Calu3 (cell line): ENCODE data around the gene AGER. TPM values are rescaled to one million over a fixed set of nuclear protein-coding genes. Genes with fewer than 3 reads are reported as not detected.
"Not testable (repeated sequence)": the region's sequence is repeated elsewhere in the genome, so short reads cannot be mapped to it uniquely, and the experiment has no call there.

Source experiments
- BruUV-seq: library from RNA; stranded (reverse); fragments of 400-500 nt; replicated peaks from 2 replicates; lab custom pipeline; 2021; lab: Mats Ljungman, UMichigan
- CTCF ChIA-PET: fragments of 300-600 bp; sonication (Branson Sonifier 250); formaldehyde crosslinking; loops from one replicate; lab custom pipeline; 2022; ENCODE audit warnings: antibody characterized with exemption; lab: Charles Lee
- DNase-seq: peaks from one replicate; pipeline ENCODE4 v3.0.0; 2022
- H3K27ac Mint-ChIP-seq: one replicate; pipeline ENCODE4 v1.8.0; 2022; ENCODE audit warnings: mixed read lengths; ENCODE audit not compliant: unreplicated experiment
- H3K27me3 Mint-ChIP-seq: one replicate; pipeline ENCODE4 v1.8.0; 2022; ENCODE audit warnings: mixed read lengths; ENCODE audit not compliant: unreplicated experiment
- H3K36me3 Mint-ChIP-seq: one replicate; pipeline ENCODE4 v1.8.0; 2022; ENCODE audit warnings: mild to moderate bottlenecking, moderate library complexity, mixed read lengths; ENCODE audit not compliant: insufficient read depth, unreplicated experiment
- H3K4me1 Mint-ChIP-seq: one replicate; pipeline ENCODE4 v1.8.0; 2022; ENCODE audit warnings: mild to moderate bottlenecking, low read depth, mixed read lengths; ENCODE audit not compliant: unreplicated experiment
- H3K4me3 Mint-ChIP-seq: one replicate; pipeline ENCODE4 v1.8.0; 2022; ENCODE audit warnings: mild to moderate bottlenecking, low read depth, moderate library complexity, mixed read lengths; ENCODE audit not compliant: unreplicated experiment
- H3K9me3 Mint-ChIP-seq: one replicate; pipeline ENCODE4 v1.8.0; 2022; ENCODE audit warnings: low read depth, mixed read lengths; ENCODE audit not compliant: unreplicated experiment
- CTCF ChIP-seq: fragments of 200-600 bp; IDR thresholded peaks from one replicate; pipeline ENCODE4 v1.8.0; 2022; ENCODE audit warnings: antibody characterized with exemption; ENCODE audit not compliant: unreplicated experiment
- intact Hi-C: fragments of 100-400 bp; cut with micrococcal nuclease; formaldehyde crosslinking; loops from one replicate; pipeline ENCODE4 v1.10.0; 2022; ENCODE audit not compliant: unreplicated experiment
- total RNA-seq: library from RNA; stranded (reverse); gene quantifications from 2 replicates; pipeline ENCODE4 v1.2.3, GENCODE V29; 2022

AGER gene
- total RNA-seq, 1 experiment from 2014 or later = 14.4 TPM

GRCh38 chr6:32189742-32190053, 5.6 kb upstream of the AGER start:
- H3K27ac Mint-ChIP-seq = peak overlapping the region; percentile 70
- no peaks in the 10 kb centered on the region for H3K9me3 Mint-ChIP-seq
- peak overlapping the region; percentile 80 for H3K4me3 Mint-ChIP-seq
- CTCF ChIA-PET = interaction anchor here (0.5 to 1.8 kb wide), 7 partner anchors 10 to 1119 kb away, joined by 3 to 8 read pairs (median 5); no protein-coding TSS in a partner anchor
- H3K4me1 Mint-ChIP-seq = peaks cover 25% of the 10 kb centered on the region
- TF ChIP-seq CTCF = no peak
- no peak for DNase-seq
- intact Hi-C loops = loop anchor here (10.0 kb wide), 1 partner anchor 245 kb away; the partner anchor contains the start of gene CFB
- no TSS peak for BruUV-seq
- H3K36me3 Mint-ChIP-seq = peaks cover 66% of the 10 kb centered on the region
- H3K27me3 Mint-ChIP-seq = no peaks in the 10 kb centered on the region

GRCh38 chr6:32189069-32189741, 5.2 kb upstream of the AGER start:
- CTCF ChIA-PET = interaction anchor here (0.5 to 1.5 kb wide), 4 partner anchors 12 to 569 kb away, joined by 3 to 5 read pairs (median 4); no protein-coding TSS in a partner anchor
- H3K4me1 Mint-ChIP-seq = peaks cover 22% of the 10 kb centered on the region
- peak overlapping the region; percentile 66 for H3K27ac Mint-ChIP-seq
- BruUV-seq = no TSS peak
- H3K36me3 Mint-ChIP-seq = peaks cover 69% of the 10 kb centered on the region
- H3K4me3 Mint-ChIP-seq = peak overlapping the region; percentile 80
- no peaks in the 10 kb centered on the region for H3K9me3 Mint-ChIP-seq
- DNase-seq = no peak
- no peaks in the 10 kb centered on the region for H3K27me3 Mint-ChIP-seq
- no peak for TF ChIP-seq CTCF
- intact Hi-C loops = no loop called here

GRCh38 chr6:32188381-32189068, 4.5 kb upstream of the AGER start:
- Mint-ChIP-seq H3K4me1 (peaks cover 22% of the 10 kb centered on the region), H3K4me3 (peak overlapping the region; percentile 80), H3K27ac (peak overlapping the region; percentile 66), H3K27me3 (no peaks in the 10 kb centered on the region), H3K9me3 (no peaks in the 10 kb centered on the region), H3K36me3 (peaks cover 76% of the 10 kb centered on the region)
- no peak for DNase-seq
- CTCF ChIA-PET = interaction anchor here (1.0 to 1.5 kb wide), 2 partner anchors 11 to 70 kb away, joined by 3 to 5 read pairs; no protein-coding TSS in a partner anchor
- intact Hi-C loops = no loop called here
- no peak for TF ChIP-seq CTCF
- BruUV-seq = TSS peak; percentile 31

- H3K27me3 Mint-ChIP-seq, intact Hi-C loops, BruUV-seq, H3K9me3 Mint-ChIP-seq, DNase-seq: not testable (repeated sequence)
- Mint-ChIP-seq H3K36me3 (peaks cover 82% of the 10 kb centered on the region), H3K27ac (peak overlapping the region; percentile 55), H3K4me1 (peaks cover 22% of the 10 kb centered on the region), H3K4me3 (peak overlapping the region; percentile 15)
- CTCF ChIA-PET = interaction anchor here (1.5 kb wide), 1 partner anchor 69 kb away, joined by 5 read pairs; no protein-coding TSS in a partner anchor
These were observed 3.8 kb upstream of the AGER start for GRCh38 chr6:32187725-32188380.
